CD4-positive, alpha-beta T cell treated with Interferon alpha-2 for 1 hour (primary cell): ENCODE data around the gene RTN4RL1.
"Not testable (repeated sequence)": the region's sequence is repeated elsewhere in the genome, so short reads cannot be mapped to it uniquely, and the experiment has no call there.

Experiments used
- DNase-seq, 2 donors: peaks; one replicate each; pipeline ENCODE4 v3.0.0-alpha.2; 2020 to 2022

RTN4RL1 gene

GRCh38 chr17:1999557-2000251 lies 25.4 kb downstream of the RTN4RL1 start:
- no peak for DNase-seq

DNA sequence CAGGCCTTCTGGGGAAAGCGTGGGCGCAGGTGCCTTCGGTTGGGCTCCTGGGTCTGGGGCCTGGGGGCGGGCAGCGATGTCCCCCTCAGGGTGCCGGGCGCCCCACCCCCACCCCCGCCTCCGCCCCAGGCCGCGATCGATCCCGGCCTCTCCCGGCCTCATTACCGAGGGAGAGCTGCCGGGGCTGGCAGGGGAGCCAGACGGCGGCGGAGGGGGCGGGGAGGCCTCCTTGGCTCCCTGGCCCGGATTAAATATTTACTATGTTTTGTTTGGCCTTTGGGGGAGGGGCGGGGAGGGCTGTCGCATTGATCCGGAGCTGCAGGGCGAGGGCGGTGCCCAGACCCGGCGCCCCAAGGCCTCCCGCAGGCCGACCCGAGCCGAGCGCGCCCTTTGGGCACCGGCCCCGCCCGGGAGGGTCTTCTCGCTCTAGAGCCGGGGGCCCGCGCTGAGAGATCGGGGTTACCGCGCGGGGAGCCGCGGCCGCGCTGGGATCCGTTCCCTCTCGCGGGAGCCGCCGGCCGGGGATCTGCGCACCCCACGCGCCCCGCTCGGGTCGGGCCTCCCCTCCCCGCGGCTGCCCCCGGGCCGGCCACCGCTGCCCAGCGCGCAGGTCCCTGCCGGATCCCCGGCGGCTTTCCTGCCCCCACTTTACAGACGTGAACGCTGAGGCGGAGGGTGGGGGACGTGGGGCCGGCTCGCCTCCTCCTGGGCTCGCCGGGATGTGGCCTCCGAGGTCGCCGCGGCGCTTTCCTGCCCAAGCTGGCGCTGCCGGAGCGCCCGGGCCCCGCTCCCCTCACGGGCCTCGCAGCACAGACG lies 27.0 kb downstream of the RTN4RL1 start:
- no peak for DNase-seq

- no peak for DNase-seq
These were observed 27.7 kb downstream of the RTN4RL1 start for GRCh38 chr17:1997289-1997926.

- DNase-seq = no peak
These were observed 28.3 kb downstream of the RTN4RL1 start for GRCh38 chr17:1996800-1997288.

DNA sequence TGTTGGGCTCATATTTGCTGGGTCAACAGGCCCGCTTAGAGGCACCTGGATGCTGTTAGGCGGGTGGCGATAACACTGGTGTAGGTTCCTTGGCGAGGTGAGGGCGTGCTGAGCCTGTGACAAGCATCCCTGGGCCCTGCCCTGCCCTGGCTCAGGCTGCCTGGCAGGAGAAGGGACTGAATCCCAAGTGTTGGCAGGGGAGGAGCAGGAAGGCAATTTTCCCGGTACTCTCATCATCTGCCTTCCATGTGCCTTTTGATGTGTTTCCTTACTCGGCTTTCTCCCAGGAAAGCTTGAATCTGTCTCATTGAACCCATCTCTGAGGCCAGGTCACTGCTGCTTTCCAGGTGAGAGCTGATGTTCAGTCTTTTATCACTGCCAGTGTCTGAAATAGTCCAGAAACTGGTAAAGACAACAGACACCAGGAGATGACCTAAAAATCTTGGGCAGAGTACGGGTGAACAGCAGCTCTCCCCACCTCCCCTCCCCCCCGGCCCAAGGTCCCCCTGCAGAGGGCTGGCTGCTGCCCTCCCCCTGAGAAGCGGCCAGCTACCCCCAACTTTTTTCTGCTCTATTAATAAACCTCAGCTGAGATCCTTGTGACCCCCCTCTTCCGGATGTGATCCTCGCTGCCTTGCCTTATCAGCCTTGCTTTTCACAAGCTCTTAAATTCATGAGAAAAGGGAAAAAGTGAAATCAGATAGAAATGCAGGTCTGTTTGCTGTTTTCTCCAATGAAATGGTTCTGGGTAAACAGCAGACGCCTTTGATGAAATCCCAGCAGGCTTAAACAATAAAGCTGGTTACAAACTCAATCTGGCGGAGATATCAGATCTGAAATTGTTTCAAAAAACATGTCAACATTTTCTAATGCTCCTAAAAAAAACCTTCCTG lies 29.0 kb downstream of the RTN4RL1 start:
- DNase-seq = no peak

- no peak for DNase-seq
These were observed 29.7 kb downstream of the RTN4RL1 start for GRCh38 chr17:1995321-1995892.

DNA sequence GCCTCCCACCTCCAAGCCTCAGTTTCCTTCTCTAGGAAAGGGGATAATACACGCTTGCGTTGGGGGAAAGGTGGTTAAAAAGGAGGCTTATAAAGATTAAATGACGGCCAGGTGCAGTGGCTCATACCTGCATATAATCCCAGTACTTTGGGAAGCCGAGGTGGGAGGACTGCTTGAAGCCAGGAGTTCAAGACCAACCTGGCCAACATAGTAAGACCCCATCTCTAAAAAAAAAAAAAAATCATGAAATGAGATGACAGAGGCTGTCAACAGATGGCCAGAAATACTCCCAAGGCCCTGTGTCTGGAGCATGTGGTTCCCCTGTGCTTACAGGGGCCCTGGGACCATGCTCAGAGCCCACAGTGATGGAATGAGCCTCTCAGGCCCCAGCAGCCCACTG lies 30.4 kb downstream of the RTN4RL1 start:
- DNase-seq = no peak

GRCh38 chr17:1992541-1992940 lies 32.6 kb downstream of the RTN4RL1 start:
- no peak for DNase-seq

- no peak for DNase-seq
These were observed 36.0 kb downstream of the RTN4RL1 start for GRCh38 chr17:1989135-1989534.

DNA sequence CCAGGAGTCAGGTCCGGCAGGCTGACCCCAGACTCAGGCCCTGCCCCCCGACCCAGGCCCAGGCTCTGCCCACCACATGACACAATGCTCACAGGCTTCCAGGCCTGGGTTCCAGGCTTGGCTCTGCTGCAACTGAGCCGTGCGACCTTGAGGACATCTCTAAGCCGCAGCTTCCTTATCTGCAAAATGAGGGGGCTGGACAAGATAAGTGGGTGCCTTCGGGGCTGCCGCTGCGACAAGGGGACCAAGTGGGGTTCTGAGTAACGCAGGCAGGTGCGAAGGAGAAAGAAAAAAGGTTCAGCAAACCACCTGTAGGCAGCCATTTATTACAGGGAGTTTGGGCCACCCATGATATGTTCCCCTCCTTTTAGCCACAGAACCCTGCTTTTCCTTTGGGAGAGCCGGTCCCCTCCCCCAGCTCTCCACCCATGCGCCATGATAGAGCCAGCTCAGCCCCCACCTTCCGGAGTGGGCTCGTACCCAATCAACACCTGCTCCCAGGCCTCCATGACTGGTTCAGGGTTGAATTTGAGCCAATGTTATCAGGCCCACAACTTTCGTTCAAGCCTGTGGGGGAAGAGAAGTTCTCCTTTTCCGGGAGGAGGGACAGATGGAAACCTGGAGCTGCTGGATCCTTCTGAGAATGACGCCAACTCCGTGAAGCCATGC lies 38.2 kb downstream of the RTN4RL1 start:
- DNase-seq = no peak

DNA sequence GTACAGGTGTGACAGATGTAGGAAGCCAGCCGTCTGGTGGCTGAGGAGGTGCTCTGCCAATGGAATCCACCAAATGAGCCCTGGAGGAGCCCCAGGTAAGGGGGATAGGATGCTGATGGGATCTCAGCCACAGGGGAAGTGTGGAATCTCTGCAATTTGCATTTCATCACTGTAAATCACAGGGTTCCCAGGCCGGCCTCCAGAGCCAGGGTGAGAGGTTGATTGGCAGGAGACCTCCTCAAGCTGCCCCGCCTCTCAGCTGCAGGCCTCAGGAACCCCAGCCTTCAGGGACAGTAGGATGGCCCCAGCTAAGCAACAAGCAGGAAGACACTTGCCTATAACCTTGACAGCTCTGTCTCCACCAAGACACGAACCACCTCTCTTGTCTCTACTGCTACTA lies 39.4 kb downstream of the RTN4RL1 start:
- no peak for DNase-seq

DNA sequence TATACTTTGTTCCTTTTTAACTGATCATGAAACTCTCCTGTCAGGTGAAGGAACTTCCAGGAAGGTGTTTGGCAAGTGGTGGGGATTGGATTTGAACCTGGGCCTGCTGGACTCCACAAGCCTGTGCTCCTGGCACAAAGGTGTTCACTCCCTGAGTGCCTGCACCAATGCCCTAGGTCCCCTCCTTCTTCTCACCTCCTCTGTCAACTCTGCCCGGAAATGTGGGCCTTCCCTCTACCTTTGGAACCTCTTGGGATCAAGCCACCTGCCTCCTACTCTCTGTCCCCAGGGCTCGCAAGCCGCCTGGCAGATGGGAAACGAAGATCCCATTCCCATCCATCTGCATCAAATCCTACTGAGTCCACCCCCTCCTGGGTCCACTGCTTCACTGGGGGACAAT lies 40.0 kb downstream of the RTN4RL1 start:
- no peak for DNase-seq

- DNase-seq = not testable (repeated sequence)
These were observed 42.3 kb downstream of the RTN4RL1 start for GRCh38 chr17:1982793-1983366.

DNA sequence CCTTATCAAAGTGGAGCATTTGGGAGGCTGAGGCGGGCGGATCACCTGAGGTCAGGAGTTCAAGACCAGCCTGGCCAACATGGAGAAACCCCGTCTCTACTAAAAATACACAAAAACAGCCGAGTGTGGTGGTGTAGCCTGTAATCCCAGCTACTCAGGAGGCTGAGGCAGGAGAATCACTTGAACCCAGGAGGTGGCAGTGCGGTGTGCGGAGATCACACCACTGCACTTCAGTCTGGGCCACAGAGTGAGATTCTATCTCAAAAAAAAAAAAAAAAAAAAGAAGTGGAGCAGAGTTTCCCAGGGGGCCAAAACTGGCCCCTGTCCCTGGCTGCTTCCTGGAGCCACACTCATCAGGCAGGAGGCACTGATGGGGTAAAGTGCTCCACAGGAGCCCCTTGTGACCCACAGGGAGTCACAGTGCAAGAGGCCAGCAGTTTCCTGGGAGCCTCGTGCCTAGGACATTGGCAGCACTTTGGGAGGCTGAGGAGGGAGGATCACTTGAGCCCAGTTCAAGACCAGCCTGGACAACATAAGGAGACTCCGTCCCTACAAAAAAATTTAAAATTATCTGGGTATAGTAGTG lies 44.4 kb downstream of the RTN4RL1 start:
- no peak for DNase-seq

DNA sequence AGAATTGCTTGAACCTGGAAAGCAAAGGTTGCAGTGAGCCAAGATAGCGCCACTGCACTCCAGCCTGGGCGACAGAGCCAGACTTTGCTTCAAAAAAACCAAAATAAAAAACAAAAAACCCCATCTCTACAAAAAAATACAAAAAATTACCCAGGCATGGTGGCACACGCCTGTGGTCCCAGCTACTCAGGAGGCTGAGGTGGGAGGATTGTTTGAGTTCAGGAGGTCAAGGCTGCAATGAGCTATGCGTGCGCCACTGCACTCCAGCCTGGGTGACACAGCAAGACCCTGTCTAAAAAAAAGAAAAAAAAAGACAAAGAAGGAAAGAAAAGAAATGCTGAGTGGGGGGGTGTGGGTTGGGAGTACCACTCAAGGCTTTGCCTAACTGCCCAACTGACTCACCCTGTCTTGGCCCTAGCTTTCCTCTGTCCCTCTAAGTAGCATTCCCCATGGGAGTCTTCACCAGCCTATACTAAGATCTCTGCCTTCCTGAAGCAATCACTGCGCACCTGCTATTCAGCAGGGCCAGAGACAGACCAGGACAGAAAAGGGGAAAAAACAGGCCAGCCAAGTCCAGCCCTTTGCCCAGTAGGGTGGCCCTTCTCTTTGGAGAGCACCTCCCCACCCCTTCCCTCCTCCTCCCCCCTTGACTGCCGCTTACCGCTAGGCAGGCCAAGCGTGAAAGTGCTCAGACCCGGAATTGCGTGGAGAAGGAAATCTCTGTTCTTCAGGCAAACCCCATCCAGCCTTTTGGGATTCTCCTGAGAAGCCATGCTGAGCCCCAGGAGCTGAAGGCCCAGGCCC lies 45.8 kb downstream of the RTN4RL1 start:
- DNase-seq = no peak

GRCh38 chr17:1978396-1978949 lies 46.7 kb downstream of the RTN4RL1 start:
- no peak for DNase-seq

DNA sequence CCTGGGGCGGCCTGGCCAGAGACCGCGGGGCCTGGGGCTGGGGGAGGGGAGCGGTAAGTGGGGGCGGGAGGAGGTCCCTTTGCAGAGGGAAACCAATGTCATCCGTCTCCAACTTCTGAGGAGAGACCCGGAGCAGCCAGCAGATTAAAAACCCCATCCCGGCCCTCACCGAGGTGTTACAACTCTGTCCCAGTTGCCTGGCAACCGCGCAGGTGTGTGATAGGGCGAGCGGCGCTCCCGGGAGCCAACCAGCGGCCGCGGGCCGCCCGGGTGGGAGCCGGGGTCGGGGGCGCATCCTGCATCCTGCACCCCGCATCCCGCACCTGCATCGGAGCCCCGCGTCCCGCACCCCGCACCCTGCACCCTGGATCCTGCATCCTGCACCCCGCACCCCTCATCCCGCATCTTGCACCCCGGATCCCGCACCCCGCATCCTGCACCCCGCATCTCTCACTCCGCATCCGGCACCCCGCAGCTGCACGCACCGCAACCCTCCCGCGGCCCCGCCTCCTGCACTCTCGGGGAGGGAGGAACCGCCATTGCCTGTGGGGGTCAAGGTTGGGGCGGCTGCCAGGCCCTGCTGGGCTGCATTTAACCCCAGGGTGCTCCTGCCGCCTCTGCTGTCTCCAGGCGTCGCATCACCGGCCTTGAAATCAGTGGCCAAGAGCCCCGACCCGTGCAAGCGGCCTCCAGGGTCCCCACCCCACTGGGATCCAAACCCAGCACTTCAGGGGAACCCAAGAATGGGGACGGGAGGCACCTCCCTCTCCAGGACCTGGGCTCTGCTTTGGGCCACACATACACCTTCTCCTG lies 47.3 kb downstream of the RTN4RL1 start:
- no peak for DNase-seq

- DNase-seq = no peak
These were observed 48.5 kb downstream of the RTN4RL1 start for GRCh38 chr17:1976683-1977064.
